GM21576 (cell line): ENCODE measurements around the gene IFNL1.
"Not testable (repeated sequence)": the region's sequence is repeated elsewhere in the genome, so short reads cannot be mapped to it uniquely, and the experiment has no call there.

Source experiments
- ATAC-seq: cut with Tn5 transposase; IDR thresholded peaks from one replicate; pipeline ENCODE4 v1.9.1; 2021; ENCODE audit warnings: mild to moderate bottlenecking, moderate library complexity; ENCODE audit not compliant: unreplicated experiment

IFNL1 gene

GRCh38 chr19:39296055-39296645, at the start of gene IFNL1:
Gene IFNL1, plus strand, starts transcription at chr19:39296407. Its CDS starts 15 bp downstream, at chr19:39296422.
- ATAC-seq: no peak

GRCh38 chr19:39246951-39247669, 49.1 kb upstream of the IFNL1 start:
- ATAC-seq: no peak

GRCh38 chr19:39247701-39248664, 48.2 kb upstream of the IFNL1 start:
- no peak for ATAC-seq

GRCh38 chr19:39248806-39249205, 47.4 kb upstream of the IFNL1 start, which contains the start of gene IFNL4:
Gene IFNL4, minus strand, starts transcription at chr19:39248856.
- ATAC-seq: no peak

- no peak for ATAC-seq
Observed at GRCh38 chr19:39251081-39251480, 45.1 kb upstream of the IFNL1 start.

- ATAC-seq: no peak
Observed at GRCh38 chr19:39251846-39252245, 44.4 kb upstream of the IFNL1 start.

- no peak for ATAC-seq
Observed at GRCh38 chr19:39252458-39252857, 43.7 kb upstream of the IFNL1 start.

- no peak for ATAC-seq
Observed at GRCh38 chr19:39253374-39254149, 42.6 kb upstream of the IFNL1 start.

GRCh38 chr19:39254531-39255345, 41.5 kb upstream of the IFNL1 start:
- ATAC-seq: no peak

- no peak for ATAC-seq
Observed at GRCh38 chr19:39257227-39257626, 39.0 kb upstream of the IFNL1 start.

GRCh38 chr19:39261704-39262103, 34.5 kb upstream of the IFNL1 start:
- ATAC-seq: no peak

GRCh38 chr19:39262496-39262895, 33.7 kb upstream of the IFNL1 start:
- ATAC-seq: no peak

- no peak for ATAC-seq
Observed at GRCh38 chr19:39263912-39264305, 32.3 kb upstream of the IFNL1 start.

- ATAC-seq: no peak
Observed at GRCh38 chr19:39264306-39265290, 31.6 kb upstream of the IFNL1 start.

- ATAC-seq: no peak
Observed at GRCh38 chr19:39265321-39265916, 30.8 kb upstream of the IFNL1 start.

GRCh38 chr19:39268085-39268484, 28.1 kb upstream of the IFNL1 start, which contains the start of gene IFNL2:
Gene IFNL2, plus strand, starts transcription at chr19:39268396. Its CDS starts 173 bp downstream, at chr19:39268569.
- not testable (repeated sequence) for ATAC-seq

GRCh38 chr19:39268531-39269223, 27.5 kb upstream of the IFNL1 start:
- ATAC-seq: not testable (repeated sequence)
